HT1080 (cell line): ENCODE measurements around the gene SHC1. TPM values are rescaled to one million over a fixed set of nuclear protein-coding genes. Genes with fewer than 3 reads are reported as not detected.
"Not testable (repeated sequence)": the region's sequence is repeated elsewhere in the genome, so short reads cannot be mapped to it uniquely, and the experiment has no call there.

Source experiments
- DNase-seq: peaks from one replicate; pipeline ENCODE4 v3.0.0-alpha.2; 2015; ENCODE audit warnings: low read depth
- total RNA-seq: library from RNA; depleted of rRNA; stranded (reverse); fragments of >200 nt; shearing (Covaris generic); gene quantifications from 2 replicates; pipeline ENCODE4 v1.2.3, GENCODE V29; 2014

SHC1 gene
- total RNA-seq, 1 experiment from 2014 or later, result 173 TPM

GRCh38 chr1:154996966-154997701 lies 26.6 kb upstream of the SHC1 start:
- no peak for DNase-seq

- DNase-seq, result peak; percentile 69
Observed at GRCh38 chr1:154995301-154995983, 24.9 kb upstream of the SHC1 start.

GRCh38 chr1:154994591-154994990 lies 24.0 kb upstream of the SHC1 start:
- no peak for DNase-seq

GRCh38 chr1:154994269-154994587 lies 23.7 kb upstream of the SHC1 start:
- no peak for DNase-seq

GRCh38 chr1:154993572-154994268 lies 23.2 kb upstream of the SHC1 start, which contains the start of gene LENEP:
TSS of gene LENEP (plus strand) at chr1:154993586. CDS start at chr1:154993608, 22 bp downstream.
- DNase-seq, result no peak

GRCh38 chr1:154992721-154993571 lies 22.4 kb upstream of the SHC1 start:
- peak; percentile 69 for DNase-seq

GRCh38 chr1:154990276-154990675 lies 19.7 kb upstream of the SHC1 start:
- no peak for DNase-seq

GRCh38 chr1:154989195-154989860 lies 18.8 kb upstream of the SHC1 start:
- DNase-seq, result no peak

GRCh38 chr1:154988058-154988954 lies 17.8 kb upstream of the SHC1 start:
- DNase-seq, result no peak

GRCh38 chr1:154987326-154987725 lies 16.8 kb upstream of the SHC1 start:
- DNase-seq, result no peak

- not testable (repeated sequence) for DNase-seq
Observed at GRCh38 chr1:154986736-154987135, 16.2 kb upstream of the SHC1 start.

GRCh38 chr1:154983776-154984466 lies 13.4 kb upstream of the SHC1 start:
- DNase-seq, result no peak

- peak; percentile 100 for DNase-seq
Observed at GRCh38 chr1:154982897-154983648, 12.5 kb upstream of the SHC1 start, which contains the start of gene FLAD1. TSS of gene FLAD1 (plus strand) at chr1:154983344. CDS start at chr1:154983695, 351 bp downstream.

- no peak for DNase-seq
Observed at GRCh38 chr1:154982341-154982740, 11.8 kb upstream of the SHC1 start.

GRCh38 chr1:154978360-154978759 lies 7.8 kb upstream of the SHC1 start:
- no peak for DNase-seq

- DNase-seq, result not testable (repeated sequence)
Observed at GRCh38 chr1:154977762-154978161, 7.2 kb upstream of the SHC1 start.

GRCh38 chr1:154975409-154976059 lies 5.0 kb upstream of the SHC1 start:
- DNase-seq, result peak; percentile 27
